Body of pancreas (tissue), 4 donors: ENCODE results near the gene RGS17. TPM values are rescaled to one million over a fixed set of nuclear protein-coding genes. Genes with fewer than 3 reads are reported as not detected.

Experiments
- ATAC-seq: fragments of 150-250 bp; one replicate; pipeline ENCODE4 v1.9.1; 2016
- DNase-seq, 4 donors: peaks; one replicate each; pipeline ENCODE4 v3.0.0-alpha.2; 2019
- H3K27ac ChIP-seq, 4 donors: fragments of 200-600 bp; sonication (generic); 1 replicate in 3 of 4; 2 replicates in 1 of 4; pipeline versions ENCODE4 v1.5.1 to v1.6.1; 2016 to 2019; ENCODE audit warnings: mild to moderate bottlenecking in 1 of 4, mixed read lengths in 1 of 4, moderate library complexity in 1 of 4
- H3K27me3 ChIP-seq, 2 donors: fragments of 200-600 bp; sonication (generic); one replicate each; pipeline ENCODE4 v1.6.0; 2016; ENCODE audit warnings: mild to moderate bottlenecking in 1 of 2
- H3K36me3 ChIP-seq, 2 donors: fragments of 200-600 bp; sonication (generic); replicated peaks in 1 of 2; 2 replicates each; pipeline ENCODE4 v1.5.1; 2016; ENCODE audit warnings: low read depth in 2 of 2; ENCODE audit not compliant: insufficient read depth in 1 of 2
- H3K4me1 ChIP-seq: fragments of 200-600 bp; sonication (generic); one replicate; pipeline ENCODE4 v1.6.0; 2016
- H3K4me3 ChIP-seq, 2 donors: fragments of 200-600 bp; sonication (generic); 1 replicate in 1 of 2; 2 replicates in 1 of 2; pipeline ENCODE4 v1.5.1; 2016 to 2019
- H3K9me3 ChIP-seq, 3 donors: fragments of 200-600 bp; sonication (generic); 1 replicate in 2 of 3; 2 replicates in 1 of 3; pipeline ENCODE4 v1.5.1; 2016
- POLR2A ChIP-seq, 3 donors: fragments of 450-650 bp; IDR thresholded peaks; one replicate each; pipeline ENCODE4 v1.6.1; 2016; ENCODE audit warnings: antibody characterized with exemption in 3 of 3, mild to moderate bottlenecking in 2 of 3
- WGBS, 2 donors: methylation state at CpG; one replicate each; pipeline ENCODE4 v1.1.5; 2017; 5-methylcytosine and 5-hydroxymethylcytosine counted together
- intact Hi-C: fragments of 100-400 bp; cut with DNase I; formaldehyde crosslinking; loops from one replicate; pipeline ENCODE4 v1.15.1; 2023
- total RNA-seq, 2 donors: library from RNA; depleted of rRNA; stranded (reverse); fragments of >200 nt; gene quantifications; one replicate each; pipeline ENCODE4 v1.1.0, GENCODE V29; 2016
- TF ChIP-seq, protein P1 (sequence below), 7 experiments: fragments of 450-650 bp in 4 of 7; fragments of 200-600 bp in 3 of 7; sonication (generic) in 3 of 7; IDR thresholded peaks; one replicate each; pipeline ENCODE4 v1.5.1; 2016 to 2019; ENCODE audit warnings: antibody characterized with exemption in 7 of 7

Gene RGS17
- total RNA-seq, 2 donors from 2014 or later = 0.33 to 1.0 TPM

GRCh38 chr6:153045271-153045670, 85.8 kb downstream of the RGS17 start:
- no peaks in the 10 kb centered on the region for H3K27me3 ChIP-seq
- DNase-seq = no peak
- H3K4me3 ChIP-seq = no peak overlapping the region
- no peak for ATAC-seq
- H3K27ac ChIP-seq = no peak overlapping the region
- TF ChIP-seq, protein P1, sequence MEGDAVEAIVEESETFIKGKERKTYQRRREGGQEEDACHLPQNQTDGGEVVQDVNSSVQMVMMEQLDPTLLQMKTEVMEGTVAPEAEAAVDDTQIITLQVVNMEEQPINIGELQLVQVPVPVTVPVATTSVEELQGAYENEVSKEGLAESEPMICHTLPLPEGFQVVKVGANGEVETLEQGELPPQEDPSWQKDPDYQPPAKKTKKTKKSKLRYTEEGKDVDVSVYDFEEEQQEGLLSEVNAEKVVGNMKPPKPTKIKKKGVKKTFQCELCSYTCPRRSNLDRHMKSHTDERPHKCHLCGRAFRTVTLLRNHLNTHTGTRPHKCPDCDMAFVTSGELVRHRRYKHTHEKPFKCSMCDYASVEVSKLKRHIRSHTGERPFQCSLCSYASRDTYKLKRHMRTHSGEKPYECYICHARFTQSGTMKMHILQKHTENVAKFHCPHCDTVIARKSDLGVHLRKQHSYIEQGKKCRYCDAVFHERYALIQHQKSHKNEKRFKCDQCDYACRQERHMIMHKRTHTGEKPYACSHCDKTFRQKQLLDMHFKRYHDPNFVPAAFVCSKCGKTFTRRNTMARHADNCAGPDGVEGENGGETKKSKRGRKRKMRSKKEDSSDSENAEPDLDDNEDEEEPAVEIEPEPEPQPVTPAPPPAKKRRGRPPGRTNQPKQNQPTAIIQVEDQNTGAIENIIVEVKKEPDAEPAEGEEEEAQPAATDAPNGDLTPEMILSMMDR (IDR thresholded peaks at IDR 0.05) = no peak
- TF ChIP-seq POLR2A (IDR thresholded peaks at IDR 0.05) = no peak
- peaks cover 11% of the 10 kb centered on the region for H3K4me1 ChIP-seq
- intact Hi-C loops = no loop called here
- H3K9me3 ChIP-seq = no peaks in the 10 kb centered on the region
- H3K36me3 ChIP-seq = no peaks in the 10 kb centered on the region

- 56 to 57% methylated on average over 4 of the region's 4 CpGs for WGBS, 2 donors
These were observed 86.8 kb downstream of the RGS17 start for GRCh38 chr6:153044295-153044694.

GRCh38 chr6:153043719-153044118, 87.4 kb downstream of the RGS17 start:
- H3K36me3 ChIP-seq = no peaks in the 10 kb centered on the region
- no peaks in the 10 kb centered on the region for H3K9me3 ChIP-seq
- no peaks in the 10 kb centered on the region for H3K27me3 ChIP-seq
- no peak overlapping the region for H3K4me3 ChIP-seq
- peak overlapping the region in 1 of 4 donors; percentile 35 for H3K27ac ChIP-seq
- TF ChIP-seq, protein P1 (IDR thresholded peaks at IDR 0.05) = no peak
- no peak for TF ChIP-seq POLR2A (IDR thresholded peaks at IDR 0.05)
- DNase-seq (peak; percentile 51 to 76 (median 62)), ATAC-seq (peak; percentile 79)
- WGBS, 2 donors = 40% methylated on average over 3 of the region's 3 CpGs
- H3K4me1 ChIP-seq = peaks cover 11% of the 10 kb centered on the region
- intact Hi-C loops = no loop called here

More at GRCh38 chr6:153044295-153044694, 86.8 kb downstream of the RGS17 start:
- DNase-seq (no peak), ATAC-seq (no peak)
- TF ChIP-seq POLR2A (IDR thresholded peaks at IDR 0.05) = no peak
- TF ChIP-seq, protein P1 (IDR thresholded peaks at IDR 0.05) = no peak
- Histone ChIP-seq H3K9me3 (no peaks in the 10 kb centered on the region), H3K27ac (peak overlapping the region in 1 of 4 donors; percentile 35), H3K4me1 (peaks cover 11% of the 10 kb centered on the region), H3K4me3 (no peak overlapping the region), H3K27me3 (no peaks in the 10 kb centered on the region), H3K36me3 (no peaks in the 10 kb centered on the region)
- intact Hi-C loops = no loop called here

- Histone ChIP-seq H3K4me1 (peaks cover under 1% of the 10 kb centered on the region), H3K9me3 (no peaks in the 10 kb centered on the region), H3K4me3 (no peak overlapping the region), H3K27ac (no peak overlapping the region), H3K27me3 (no peaks in the 10 kb centered on the region), H3K36me3 (no peaks in the 10 kb centered on the region)
- no peak for ATAC-seq
- intact Hi-C loops = loop anchor here (10.0 kb wide), 1 partner anchor 466 kb away; no protein-coding TSS in a partner anchor
- TF ChIP-seq, protein P1 (IDR thresholded peaks at IDR 0.05) = no peak
- DNase-seq = no peak
- 74 to 78% methylated on average over 4 of the region's 4 CpGs for WGBS, 2 donors
These were observed 92.6 kb downstream of the RGS17 start for GRCh38 chr6:153038378-153039057.

DNA sequence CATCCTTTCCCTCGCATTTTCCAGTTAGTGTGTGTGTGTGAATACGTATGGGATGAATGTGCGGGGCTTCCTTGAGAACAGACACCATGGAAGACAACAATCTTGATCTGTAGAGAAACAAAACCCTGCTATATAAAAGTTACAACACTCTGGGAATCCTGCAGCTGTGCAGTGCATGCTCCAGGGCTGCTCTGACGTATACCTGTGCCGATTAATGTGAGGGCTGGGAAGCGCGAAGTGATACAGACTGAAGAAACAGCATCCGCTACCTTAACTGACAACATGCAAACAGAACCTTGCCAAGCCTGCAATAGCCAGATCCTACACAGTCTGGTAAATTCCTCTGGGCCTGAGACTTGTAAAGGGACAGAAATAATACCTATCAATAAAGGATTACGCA, 96.9 kb downstream of the RGS17 start:
- intact Hi-C loops = loop anchor here (10.0 kb wide), 1 partner anchor 471 kb away; no protein-coding TSS in a partner anchor
- Histone ChIP-seq H3K4me1 (peaks cover 13% of the 10 kb centered on the region), H3K27me3 (no peaks in the 10 kb centered on the region), H3K9me3 (no peaks in the 10 kb centered on the region), H3K27ac (no peak overlapping the region), H3K36me3 (no peaks in the 10 kb centered on the region), H3K4me3 (no peak overlapping the region)
- ATAC-seq (no peak), DNase-seq (peak in 1 of 4 donors; percentile 49)
- 89 to 92% methylated on average over 9 of the region's 9 CpGs for WGBS, 2 donors
- TF ChIP-seq, protein P1 (IDR thresholded peaks at IDR 0.05) = no peak
- no peak for TF ChIP-seq POLR2A (IDR thresholded peaks at IDR 0.05)
